ENCODE data around the gene SLC22A12.
A peak's percentile ranks its signal among the peaks of the same experiment; 100 is the strongest.

The SLC22A12 gene

GRCh38 chr11:64624883-64625481, 34.0 kb downstream of the SLC22A12 start:
- no peaks in the 10 kb centered on the region for H3K36me3 ChIP-seq (ENCODE audit: control insufficient read depth, insufficient read depth, low read length)
- H3K9me3 ChIP-seq (ENCODE audit: control insufficient read depth, insufficient read depth, low read length), result no peaks in the 10 kb centered on the region
- peaks cover 2% of the 10 kb centered on the region for H3K4me1 ChIP-seq (ENCODE audit: control insufficient read depth, insufficient read depth, low read length)
- no peak overlapping the region for H3K4me3 ChIP-seq (ENCODE audit: low read depth, low read length)
- H3K9ac ChIP-seq (ENCODE audit: low read depth, low read length), result no peak overlapping the region
- peaks cover 5% of the 10 kb centered on the region for H3K27me3 ChIP-seq (ENCODE audit: control insufficient read depth, insufficient read depth, low read length)

- Histone ChIP-seq H3K27me3 (ENCODE audit: control insufficient read depth, insufficient read depth, low read length) (peaks cover 13% of the 10 kb centered on the region), H3K9ac (ENCODE audit: low read depth, low read length) (no peak overlapping the region), H3K9me3 (ENCODE audit: control insufficient read depth, insufficient read depth, low read length) (no peaks in the 10 kb centered on the region), H3K4me1 (ENCODE audit: control insufficient read depth, insufficient read depth, low read length) (peaks cover 2% of the 10 kb centered on the region), H3K4me3 (ENCODE audit: low read depth, low read length) (no peak overlapping the region), H3K36me3 (ENCODE audit: control insufficient read depth, insufficient read depth, low read length) (no peaks in the 10 kb centered on the region)
Measured at GRCh38 chr11:64626637-64627036, 35.6 kb downstream of the SLC22A12 start.

GRCh38 chr11:64627371-64627770, 36.4 kb downstream of the SLC22A12 start:
- Histone ChIP-seq H3K4me1 (ENCODE audit: control insufficient read depth, insufficient read depth, low read length) (peaks cover 2% of the 10 kb centered on the region), H3K36me3 (ENCODE audit: control insufficient read depth, insufficient read depth, low read length) (no peaks in the 10 kb centered on the region), H3K4me3 (ENCODE audit: low read depth, low read length) (no peak overlapping the region), H3K9ac (ENCODE audit: low read depth, low read length) (no peak overlapping the region), H3K27me3 (ENCODE audit: control insufficient read depth, insufficient read depth, low read length) (peaks cover 15% of the 10 kb centered on the region), H3K9me3 (ENCODE audit: control insufficient read depth, insufficient read depth, low read length) (no peaks in the 10 kb centered on the region)

GRCh38 chr11:64628596-64628995, 37.6 kb downstream of the SLC22A12 start:
- Histone ChIP-seq H3K36me3 (ENCODE audit: control insufficient read depth, insufficient read depth, low read length) (no peaks in the 10 kb centered on the region), H3K4me1 (ENCODE audit: control insufficient read depth, insufficient read depth, low read length) (peaks cover 2% of the 10 kb centered on the region), H3K9ac (ENCODE audit: low read depth, low read length) (no peak overlapping the region), H3K27me3 (ENCODE audit: control insufficient read depth, insufficient read depth, low read length) (peaks cover 15% of the 10 kb centered on the region), H3K9me3 (ENCODE audit: control insufficient read depth, insufficient read depth, low read length) (no peaks in the 10 kb centered on the region), H3K4me3 (ENCODE audit: low read depth, low read length) (no peak overlapping the region)

- Histone ChIP-seq H3K27me3 (ENCODE audit: control insufficient read depth, insufficient read depth, low read length) (peaks cover 15% of the 10 kb centered on the region), H3K9me3 (ENCODE audit: control insufficient read depth, insufficient read depth, low read length) (no peaks in the 10 kb centered on the region), H3K9ac (ENCODE audit: low read depth, low read length) (no peak overlapping the region), H3K4me3 (ENCODE audit: low read depth, low read length) (no peak overlapping the region), H3K36me3 (ENCODE audit: control insufficient read depth, insufficient read depth, low read length) (no peaks in the 10 kb centered on the region), H3K4me1 (ENCODE audit: control insufficient read depth, insufficient read depth, low read length) (peaks cover 2% of the 10 kb centered on the region)
Measured at GRCh38 chr11:64629103-64629502, 38.1 kb downstream of the SLC22A12 start.

- H3K4me1 ChIP-seq (ENCODE audit: control insufficient read depth, insufficient read depth, low read length), result peaks cover 2% of the 10 kb centered on the region
- no peak overlapping the region for H3K9ac ChIP-seq (ENCODE audit: low read depth, low read length)
- peaks cover 16% of the 10 kb centered on the region for H3K27me3 ChIP-seq (ENCODE audit: control insufficient read depth, insufficient read depth, low read length)
- H3K36me3 ChIP-seq (ENCODE audit: control insufficient read depth, insufficient read depth, low read length), result peaks cover 3% of the 10 kb centered on the region
- peak overlapping the region; percentile 37 for H3K4me3 ChIP-seq (ENCODE audit: low read depth, low read length)
- no peaks in the 10 kb centered on the region for H3K9me3 ChIP-seq (ENCODE audit: control insufficient read depth, insufficient read depth, low read length)
Measured at GRCh38 chr11:64629796-64630562, 39.0 kb downstream of the SLC22A12 start.

GRCh38 chr11:64631675-64632074, 40.7 kb downstream of the SLC22A12 start:
- Histone ChIP-seq H3K9me3 (ENCODE audit: control insufficient read depth, insufficient read depth, low read length) (no peaks in the 10 kb centered on the region), H3K9ac (ENCODE audit: low read depth, low read length) (no peak overlapping the region), H3K27me3 (ENCODE audit: control insufficient read depth, insufficient read depth, low read length) (peaks cover 16% of the 10 kb centered on the region), H3K36me3 (ENCODE audit: control insufficient read depth, insufficient read depth, low read length) (peaks cover 3% of the 10 kb centered on the region), H3K4me1 (ENCODE audit: control insufficient read depth, insufficient read depth, low read length) (peaks cover 4% of the 10 kb centered on the region), H3K4me3 (ENCODE audit: low read depth, low read length) (no peak overlapping the region)

GRCh38 chr11:64632237-64632636, 41.2 kb downstream of the SLC22A12 start:
- Histone ChIP-seq H3K27me3 (ENCODE audit: control insufficient read depth, insufficient read depth, low read length) (peaks cover 19% of the 10 kb centered on the region), H3K36me3 (ENCODE audit: control insufficient read depth, insufficient read depth, low read length) (peaks cover 3% of the 10 kb centered on the region), H3K4me3 (ENCODE audit: low read depth, low read length) (no peak overlapping the region), H3K9ac (ENCODE audit: low read depth, low read length) (no peak overlapping the region), H3K9me3 (ENCODE audit: control insufficient read depth, insufficient read depth, low read length) (no peaks in the 10 kb centered on the region), H3K4me1 (ENCODE audit: control insufficient read depth, insufficient read depth, low read length) (peaks cover 4% of the 10 kb centered on the region)

GRCh38 chr11:64632654-64633053, 41.6 kb downstream of the SLC22A12 start:
- Histone ChIP-seq H3K4me1 (ENCODE audit: control insufficient read depth, insufficient read depth, low read length) (peaks cover 4% of the 10 kb centered on the region), H3K36me3 (ENCODE audit: control insufficient read depth, insufficient read depth, low read length) (peaks cover 3% of the 10 kb centered on the region), H3K9ac (ENCODE audit: low read depth, low read length) (no peak overlapping the region), H3K4me3 (ENCODE audit: low read depth, low read length) (no peak overlapping the region), H3K9me3 (ENCODE audit: control insufficient read depth, insufficient read depth, low read length) (no peaks in the 10 kb centered on the region), H3K27me3 (ENCODE audit: control insufficient read depth, insufficient read depth, low read length) (peaks cover 23% of the 10 kb centered on the region)

GRCh38 chr11:64633555-64634159, 42.6 kb downstream of the SLC22A12 start:
- Histone ChIP-seq H3K4me1 (ENCODE audit: control insufficient read depth, insufficient read depth, low read length) (peaks cover 7% of the 10 kb centered on the region), H3K4me3 (ENCODE audit: low read depth, low read length) (no peak overlapping the region), H3K27me3 (ENCODE audit: control insufficient read depth, insufficient read depth, low read length) (peaks cover 31% of the 10 kb centered on the region), H3K9me3 (ENCODE audit: control insufficient read depth, insufficient read depth, low read length) (no peaks in the 10 kb centered on the region), H3K9ac (ENCODE audit: low read depth, low read length) (no peak overlapping the region), H3K36me3 (ENCODE audit: control insufficient read depth, insufficient read depth, low read length) (peaks cover 3% of the 10 kb centered on the region)

GRCh38 chr11:64637334-64638017, 46.5 kb downstream of the SLC22A12 start:
- Histone ChIP-seq H3K4me1 (ENCODE audit: control insufficient read depth, insufficient read depth, low read length) (peaks cover 9% of the 10 kb centered on the region), H3K27me3 (ENCODE audit: control insufficient read depth, insufficient read depth, low read length) (peaks cover 55% of the 10 kb centered on the region), H3K9ac (ENCODE audit: low read depth, low read length) (no peak overlapping the region)

More at GRCh38 chr11:64637334-64638017, 46.5 kb downstream of the SLC22A12 start:
- H3K4me3 ChIP-seq (ENCODE audit: low read depth, low read length), result peak overlapping the region; percentile 59
- H3K9me3 ChIP-seq (ENCODE audit: control insufficient read depth, insufficient read depth, low read length), result no peaks in the 10 kb centered on the region
- peaks cover 3% of the 10 kb centered on the region for H3K36me3 ChIP-seq (ENCODE audit: control insufficient read depth, insufficient read depth, low read length)
